ENCODE data around the gene RIT2. TPM values are rescaled to one million over a fixed set of nuclear protein-coding genes. Genes with fewer than 3 reads are reported as not detected.

Gene RIT2
- total RNA-seq, 4 donors from 2014 or later = not detected

GRCh38 chr18:42828881-42829280, 286.6 kb downstream of the RIT2 start:
- H3K4me3 ChIP-seq (ENCODE audit: low read depth, poor library complexity, severe bottlenecking) = no peak overlapping the region
- WGBS, 2 donors = 90 to 100% methylated on average over 1 of the region's 1 CpG
- DNase-seq (ENCODE audit: low spot score in 2 of 2) = no peak
- intact Hi-C loops (cut with DNase I; ENCODE audit: low total_unique reads) = no loop called here
- TF ChIP-seq POLR2A (IDR thresholded peaks at IDR 0.05) = no peak
- TF ChIP-seq, protein P1, sequence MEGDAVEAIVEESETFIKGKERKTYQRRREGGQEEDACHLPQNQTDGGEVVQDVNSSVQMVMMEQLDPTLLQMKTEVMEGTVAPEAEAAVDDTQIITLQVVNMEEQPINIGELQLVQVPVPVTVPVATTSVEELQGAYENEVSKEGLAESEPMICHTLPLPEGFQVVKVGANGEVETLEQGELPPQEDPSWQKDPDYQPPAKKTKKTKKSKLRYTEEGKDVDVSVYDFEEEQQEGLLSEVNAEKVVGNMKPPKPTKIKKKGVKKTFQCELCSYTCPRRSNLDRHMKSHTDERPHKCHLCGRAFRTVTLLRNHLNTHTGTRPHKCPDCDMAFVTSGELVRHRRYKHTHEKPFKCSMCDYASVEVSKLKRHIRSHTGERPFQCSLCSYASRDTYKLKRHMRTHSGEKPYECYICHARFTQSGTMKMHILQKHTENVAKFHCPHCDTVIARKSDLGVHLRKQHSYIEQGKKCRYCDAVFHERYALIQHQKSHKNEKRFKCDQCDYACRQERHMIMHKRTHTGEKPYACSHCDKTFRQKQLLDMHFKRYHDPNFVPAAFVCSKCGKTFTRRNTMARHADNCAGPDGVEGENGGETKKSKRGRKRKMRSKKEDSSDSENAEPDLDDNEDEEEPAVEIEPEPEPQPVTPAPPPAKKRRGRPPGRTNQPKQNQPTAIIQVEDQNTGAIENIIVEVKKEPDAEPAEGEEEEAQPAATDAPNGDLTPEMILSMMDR (IDR thresholded peaks at IDR 0.05) = no peak

DNA sequence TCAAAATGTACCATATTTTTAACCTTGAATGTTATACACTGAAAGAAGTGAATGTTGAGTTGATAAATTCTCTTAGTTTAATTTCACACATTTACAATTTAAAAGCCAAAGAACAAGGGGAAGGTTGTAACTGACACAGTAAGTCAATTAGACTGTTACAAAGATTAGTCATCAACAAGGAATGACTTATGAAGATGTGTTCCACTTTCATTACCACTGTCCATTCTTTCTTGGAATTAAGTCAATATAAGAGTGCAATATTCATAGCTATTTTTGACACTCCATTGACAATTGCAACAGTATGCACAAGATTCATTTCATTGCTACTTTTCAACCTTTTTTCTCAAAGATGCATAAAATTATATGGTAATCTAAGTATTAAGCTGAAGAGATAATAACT, 291.3 kb downstream of the RIT2 start:
- no peak overlapping the region for H3K4me3 ChIP-seq (ENCODE audit: low read depth, poor library complexity, severe bottlenecking)
- no peak for DNase-seq (ENCODE audit: low spot score in 2 of 2)
- intact Hi-C loops (cut with DNase I; ENCODE audit: low total_unique reads) = no loop called here
- TF ChIP-seq POLR2A (IDR thresholded peaks at IDR 0.05) = no peak

- 38 to 39% methylated on average over 3 of the region's 3 CpGs for WGBS, 2 donors
- no peak for DNase-seq (ENCODE audit: low spot score in 2 of 2)
- H3K4me3 ChIP-seq (ENCODE audit: low read depth, poor library complexity, severe bottlenecking) = no peak overlapping the region
- intact Hi-C loops (cut with DNase I; ENCODE audit: low total_unique reads) = no loop called here
- TF ChIP-seq POLR2A (IDR thresholded peaks at IDR 0.05) = no peak
- TF ChIP-seq, protein P1 (IDR thresholded peaks at IDR 0.05) = no peak
Measured at GRCh38 chr18:42822711-42823110, 292.8 kb downstream of the RIT2 start.

- no peak overlapping the region for H3K4me3 ChIP-seq (ENCODE audit: low read depth, poor library complexity, severe bottlenecking)
- WGBS, 2 donors = 95% methylated on average over 4 of the region's 4 CpGs
- DNase-seq (ENCODE audit: low spot score in 2 of 2) = no peak
- intact Hi-C loops (cut with DNase I; ENCODE audit: low total_unique reads) = no loop called here
- TF ChIP-seq POLR2A (IDR thresholded peaks at IDR 0.05) = no peak
- TF ChIP-seq, protein P1 (IDR thresholded peaks at IDR 0.05) = no peak
Measured at GRCh38 chr18:42821492-42821891, 294.0 kb downstream of the RIT2 start.

DNA sequence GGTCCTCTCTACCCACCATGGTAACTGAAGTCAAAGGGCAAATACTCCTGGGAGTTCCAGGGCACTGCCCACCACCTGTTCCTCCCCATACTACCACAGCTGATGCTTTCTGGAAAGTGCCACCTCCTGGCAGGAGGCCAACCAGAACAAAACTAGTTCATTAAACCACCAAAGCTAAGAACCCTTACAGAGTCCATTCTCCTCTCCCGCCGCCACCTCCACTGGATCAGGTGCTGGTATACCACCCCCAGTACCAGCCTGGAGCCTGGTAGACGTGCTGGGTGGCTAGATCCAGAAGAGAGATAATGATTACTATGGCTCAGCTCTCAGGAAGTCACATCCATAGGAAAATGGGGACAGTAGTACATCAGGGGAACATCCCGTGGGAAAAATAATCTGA, 300.9 kb downstream of the RIT2 start:
- intact Hi-C loops (cut with DNase I; ENCODE audit: low total_unique reads) = no loop called here

DNA sequence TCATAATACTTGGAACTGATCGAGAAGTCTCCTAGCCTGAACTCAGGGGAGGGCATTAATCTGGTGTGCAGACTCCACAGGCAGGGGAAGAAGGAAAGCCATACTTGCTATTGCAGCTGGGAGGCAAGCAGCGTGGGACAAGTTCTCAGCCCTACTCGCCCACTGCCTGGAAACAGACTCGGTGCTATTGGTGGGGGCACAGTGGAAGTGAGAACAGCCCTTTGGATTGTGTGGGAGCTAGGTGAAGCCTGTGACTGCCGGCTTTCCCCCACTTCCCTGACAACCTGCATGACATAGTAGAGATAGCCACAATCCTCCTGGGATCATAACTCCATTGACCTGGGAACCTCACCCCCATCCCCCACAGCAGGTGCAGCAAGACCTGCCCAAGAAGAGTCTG, 301.3 kb downstream of the RIT2 start:
- H3K4me3 ChIP-seq (ENCODE audit: low read depth, poor library complexity, severe bottlenecking) = no peak overlapping the region
- 76 to 79% methylated on average over 5 of the region's 5 CpGs for WGBS, 2 donors
- no peak for DNase-seq (ENCODE audit: low spot score in 2 of 2)
- intact Hi-C loops (cut with DNase I; ENCODE audit: low total_unique reads) = no loop called here
- TF ChIP-seq, protein P1 (IDR thresholded peaks at IDR 0.05) = no peak
- TF ChIP-seq POLR2A (IDR thresholded peaks at IDR 0.05) = no peak

More for the DNA sequence above, 300.9 kb downstream of the RIT2 start:
- 89 to 92% methylated on average over 4 of the region's 4 CpGs for WGBS, 2 donors
- no peak overlapping the region for H3K4me3 ChIP-seq (ENCODE audit: low read depth, poor library complexity, severe bottlenecking)
- TF ChIP-seq, protein P1 (IDR thresholded peaks at IDR 0.05) = no peak
- TF ChIP-seq POLR2A (IDR thresholded peaks at IDR 0.05) = no peak
- no peak for DNase-seq (ENCODE audit: low spot score in 2 of 2)
